PFSK-1 (cell line): ENCODE data around the gene PAGE2B.

Experiments
- POLR2AphosphoS5 ChIP-seq: IDR thresholded peaks from 2 replicates; pipeline ENCODE4 v1.6.1; 2012; ENCODE audit warnings: low read depth, mild to moderate bottlenecking, control low read depth, low read length, moderate library complexity
- REST ChIP-seq, 2 experiments: IDR thresholded peaks; 2 replicates each; pipeline versions ENCODE4 v1.6.1 to v1.8.0; 2011 to 2012; ENCODE audit warnings: low read depth in 2 of 2, low read length in 2 of 2, control low read depth in 1 of 2, inconsistent platforms in 1 of 2, mild to moderate bottlenecking in 1 of 2, moderate library complexity in 1 of 2; ENCODE audit not compliant: insufficient read depth in 1 of 2
- SIN3A ChIP-seq: IDR thresholded peaks from 2 replicates; pipeline ENCODE4 v1.6.1; 2012; ENCODE audit warnings: mild to moderate bottlenecking, low read length, moderate library complexity, borderline replicate concordance; ENCODE audit not compliant: insufficient read depth
- TAF1 ChIP-seq: IDR thresholded peaks from 2 replicates; pipeline ENCODE4 v1.6.1; 2012; ENCODE audit warnings: low read length, control low read depth, borderline replicate concordance; ENCODE audit not compliant: insufficient read depth

GRCh38 chrX:55088795-55089489, 14.1 kb downstream of the PAGE2B start, which contains the start of gene PAGE2:
- TF ChIP-seq POLR2AphosphoS5: no peak
- no peak for TF ChIP-seq REST (IDR thresholded peaks at IDR 0.05; ENCODE audit: insufficient read depth in 1 of 2, low read depth in 2 of 2, low read length in 2 of 2)
- TF ChIP-seq SIN3A: no peak
- no peak for TF ChIP-seq TAF1
